Testis (tissue), 3 donors: ENCODE measurements around the gene ZFC3H1. TPM values are rescaled to one million over a fixed set of nuclear protein-coding genes. Genes with fewer than 3 reads are reported as not detected.

Experiments used
- DNase-seq: peaks from one replicate; pipeline ENCODE4 v3.0.0-alpha.2; 2019
- H3K27ac ChIP-seq, 2 donors: fragments of 200-600 bp; sonication (generic); one replicate each; pipeline ENCODE4 v1.5.1; 2019
- H3K27me3 ChIP-seq: fragments of 200-600 bp; sonication (generic); one replicate; pipeline ENCODE4 v1.5.1; 2019
- H3K36me3 ChIP-seq: fragments of 200-600 bp; sonication (generic); one replicate; pipeline ENCODE4 v1.5.1; 2017; ENCODE audit warnings: low read depth; ENCODE audit errors: missing control alignments
- H3K4me1 ChIP-seq: fragments of 200-600 bp; sonication (generic); one replicate; pipeline ENCODE4 v1.5.1; 2019
- H3K4me3 ChIP-seq, 2 donors: fragments of 200-600 bp; sonication (generic); one replicate each; pipeline ENCODE4 v1.5.1; 2017 to 2019
- H3K9me3 ChIP-seq: fragments of 200-600 bp; sonication (generic); one replicate; pipeline ENCODE4 v1.5.1; 2017
- POLR2A ChIP-seq: fragments of 450-650 bp; IDR thresholded peaks from one replicate; pipeline ENCODE4 v1.6.1; 2017; ENCODE audit warnings: antibody characterized with exemption, mild to moderate bottlenecking, moderate library complexity
- WGBS, 2 donors: methylation state at CpG; one replicate each; pipeline ENCODE4 v1.1.5; 2018; 5-methylcytosine and 5-hydroxymethylcytosine counted together
- intact Hi-C: fragments of 100-400 bp; cut with DNase I; formaldehyde crosslinking; loops from one replicate; pipeline ENCODE4 v1.15.1; 2023; ENCODE audit warnings: low total_unique reads
- polyA plus RNA-seq: library from polyadenylated mRNA; stranded (reverse); fragments of 350-450 nt; fragmentation: Illumina TruSeq; extraction: RNeasy Lipid Tissue Mini Kit (QIAGEN cat#74804); gene quantifications from one replicate; pipeline ENCODE4 v1.2.3, GENCODE V29; 2014; ENCODE audit warnings: low read depth, low replicate concordance; ENCODE audit not compliant: insufficient read depth
- total RNA-seq, 2 donors: library from RNA; depleted of rRNA; stranded (reverse); fragments of >200 nt; gene quantifications; one replicate each; pipeline ENCODE4 v1.2.3, GENCODE V29; 2016
- TF ChIP-seq, protein P1 (sequence below), 3 experiments: fragments of 450-650 bp in 2 of 3; fragments of 200-600 bp in 1 of 3; sonication (generic) in 1 of 3; IDR thresholded peaks; one replicate each; pipeline ENCODE4 v1.5.1; 2016 to 2019; ENCODE audit warnings: antibody characterized with exemption in 3 of 3, mild to moderate bottlenecking in 2 of 3, moderate library complexity in 1 of 3

Gene ZFC3H1
- total and polyA plus RNA-seq, 3 donors from 2014 or later = 24.1 to 144 (median 83.7) TPM

DNA sequence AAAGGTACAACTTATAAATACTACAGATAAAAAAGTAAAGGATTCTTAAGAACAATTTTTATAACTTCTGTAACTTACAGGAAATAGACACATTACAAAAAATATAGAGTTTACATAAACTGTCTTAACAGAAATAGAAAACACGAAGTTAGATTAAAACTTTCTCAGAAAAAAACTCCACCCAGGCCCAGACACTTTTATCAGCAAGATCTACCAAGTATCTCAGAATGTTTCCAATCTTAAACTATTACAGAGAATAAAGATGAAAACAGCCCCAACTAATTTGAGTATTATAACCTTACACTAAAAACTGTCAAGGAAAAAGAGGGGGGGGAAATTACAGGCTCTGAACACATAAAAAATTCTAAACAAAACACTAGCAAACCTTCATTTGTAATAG is 8.2 kb downstream of the ZFC3H1 start:
- 71 to 72% methylated on average over 1 of the region's 1 CpG for WGBS, 2 donors
- no peak overlapping the region for H3K27ac ChIP-seq
- H3K4me1 ChIP-seq = no peaks in the 10 kb centered on the region
- H3K36me3 ChIP-seq = no peaks in the 10 kb centered on the region
- intact Hi-C loops = no loop called here
- H3K27me3 ChIP-seq = no peaks in the 10 kb centered on the region
- H3K9me3 ChIP-seq = no peaks in the 10 kb centered on the region
- no peak for TF ChIP-seq POLR2A
- TF ChIP-seq, protein P1, sequence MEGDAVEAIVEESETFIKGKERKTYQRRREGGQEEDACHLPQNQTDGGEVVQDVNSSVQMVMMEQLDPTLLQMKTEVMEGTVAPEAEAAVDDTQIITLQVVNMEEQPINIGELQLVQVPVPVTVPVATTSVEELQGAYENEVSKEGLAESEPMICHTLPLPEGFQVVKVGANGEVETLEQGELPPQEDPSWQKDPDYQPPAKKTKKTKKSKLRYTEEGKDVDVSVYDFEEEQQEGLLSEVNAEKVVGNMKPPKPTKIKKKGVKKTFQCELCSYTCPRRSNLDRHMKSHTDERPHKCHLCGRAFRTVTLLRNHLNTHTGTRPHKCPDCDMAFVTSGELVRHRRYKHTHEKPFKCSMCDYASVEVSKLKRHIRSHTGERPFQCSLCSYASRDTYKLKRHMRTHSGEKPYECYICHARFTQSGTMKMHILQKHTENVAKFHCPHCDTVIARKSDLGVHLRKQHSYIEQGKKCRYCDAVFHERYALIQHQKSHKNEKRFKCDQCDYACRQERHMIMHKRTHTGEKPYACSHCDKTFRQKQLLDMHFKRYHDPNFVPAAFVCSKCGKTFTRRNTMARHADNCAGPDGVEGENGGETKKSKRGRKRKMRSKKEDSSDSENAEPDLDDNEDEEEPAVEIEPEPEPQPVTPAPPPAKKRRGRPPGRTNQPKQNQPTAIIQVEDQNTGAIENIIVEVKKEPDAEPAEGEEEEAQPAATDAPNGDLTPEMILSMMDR (IDR thresholded peaks at IDR 0.05) = no peak
- no peak overlapping the region for H3K4me3 ChIP-seq
- DNase-seq = no peak

DNA sequence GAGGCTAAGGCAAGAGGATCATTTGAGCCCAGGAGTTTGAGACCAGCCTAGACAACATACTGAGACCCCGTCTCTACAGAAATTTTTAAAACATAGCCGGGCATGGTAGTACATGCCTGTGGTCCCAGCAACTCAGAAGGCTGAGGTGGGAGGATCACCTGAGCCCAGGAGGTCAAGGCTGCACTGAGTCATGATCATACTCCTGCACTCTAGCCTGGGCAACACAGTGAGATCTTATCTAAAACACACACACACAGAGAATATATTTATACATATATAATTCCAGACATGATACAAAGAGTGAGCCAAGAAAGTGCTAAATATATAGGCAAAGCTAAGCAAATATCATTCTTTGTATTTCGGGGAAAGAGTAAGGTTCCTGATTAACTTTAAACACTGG is 9.4 kb downstream of the ZFC3H1 start:
- no peak for TF ChIP-seq POLR2A
- TF ChIP-seq, protein P1 (IDR thresholded peaks at IDR 0.05) = no peak
- H3K27me3 ChIP-seq = no peaks in the 10 kb centered on the region
- DNase-seq = no peak
- no peak overlapping the region for H3K4me3 ChIP-seq
- intact Hi-C loops = no loop called here
- no peaks in the 10 kb centered on the region for H3K36me3 ChIP-seq
- H3K4me1 ChIP-seq = no peaks in the 10 kb centered on the region
- H3K27ac ChIP-seq = no peak overlapping the region
- H3K9me3 ChIP-seq = no peaks in the 10 kb centered on the region
- WGBS, 2 donors = 64 to 79% methylated on average over 3 of the region's 3 CpGs

DNA sequence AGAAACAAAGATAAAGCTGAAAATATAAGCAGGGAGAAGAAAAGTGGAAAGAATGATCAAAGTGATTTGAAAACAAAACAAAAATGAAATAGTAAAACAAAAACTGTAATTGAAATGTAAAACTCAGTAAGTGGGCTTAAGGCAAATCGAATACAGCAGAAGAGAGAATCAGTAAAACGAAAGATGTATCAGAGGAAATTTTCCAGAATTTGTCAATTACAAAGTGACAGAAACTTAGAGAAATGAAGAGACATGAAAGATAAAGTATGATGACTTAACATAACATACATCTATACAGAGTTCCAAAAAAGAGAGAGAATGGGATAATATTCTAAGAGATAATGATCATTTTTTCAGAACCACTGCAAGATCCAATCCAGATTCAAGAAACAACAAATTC is 10.5 kb downstream of the ZFC3H1 start:
- no peak for TF ChIP-seq POLR2A
- TF ChIP-seq, protein P1 (IDR thresholded peaks at IDR 0.05) = no peak
- no peak overlapping the region for H3K4me3 ChIP-seq
- H3K27me3 ChIP-seq = no peaks in the 10 kb centered on the region
- WGBS, 2 donors = 94 to 100% methylated on average over 2 of the region's 2 CpGs
- intact Hi-C loops = no loop called here
- H3K36me3 ChIP-seq = no peaks in the 10 kb centered on the region
- H3K27ac ChIP-seq = no peak overlapping the region
- H3K9me3 ChIP-seq = no peaks in the 10 kb centered on the region
- DNase-seq = no peak
- no peaks in the 10 kb centered on the region for H3K4me1 ChIP-seq

DNA sequence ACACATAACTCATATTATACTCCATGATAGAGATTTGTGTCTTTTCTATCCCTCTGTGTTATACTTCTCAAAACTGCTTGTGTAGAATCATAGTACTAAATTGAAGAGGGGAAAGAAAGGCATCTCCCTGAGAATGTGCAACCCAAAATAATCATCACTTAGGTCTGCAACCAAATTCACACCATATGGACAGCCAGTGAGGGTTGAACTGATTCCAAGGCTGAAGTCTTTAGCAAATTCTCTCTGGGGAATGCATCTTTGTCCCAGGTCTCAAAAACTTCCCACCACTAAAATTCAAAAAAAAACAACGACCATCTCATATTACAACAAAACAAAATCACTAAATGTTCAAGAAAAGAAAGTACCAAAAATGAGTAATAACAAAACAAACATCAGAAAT is 11.0 kb downstream of the ZFC3H1 start:
- DNase-seq = no peak
- WGBS, 2 donors = 81 to 100% methylated on average over 1 of the region's 1 CpG
- intact Hi-C loops = no loop called here
- no peaks in the 10 kb centered on the region for H3K36me3 ChIP-seq
- H3K27me3 ChIP-seq = no peaks in the 10 kb centered on the region
- TF ChIP-seq, protein P1 (IDR thresholded peaks at IDR 0.05) = no peak
- TF ChIP-seq POLR2A = no peak
- no peak overlapping the region for H3K4me3 ChIP-seq
- H3K27ac ChIP-seq = no peak overlapping the region
- H3K9me3 ChIP-seq = no peaks in the 10 kb centered on the region
- H3K4me1 ChIP-seq = no peaks in the 10 kb centered on the region

DNA sequence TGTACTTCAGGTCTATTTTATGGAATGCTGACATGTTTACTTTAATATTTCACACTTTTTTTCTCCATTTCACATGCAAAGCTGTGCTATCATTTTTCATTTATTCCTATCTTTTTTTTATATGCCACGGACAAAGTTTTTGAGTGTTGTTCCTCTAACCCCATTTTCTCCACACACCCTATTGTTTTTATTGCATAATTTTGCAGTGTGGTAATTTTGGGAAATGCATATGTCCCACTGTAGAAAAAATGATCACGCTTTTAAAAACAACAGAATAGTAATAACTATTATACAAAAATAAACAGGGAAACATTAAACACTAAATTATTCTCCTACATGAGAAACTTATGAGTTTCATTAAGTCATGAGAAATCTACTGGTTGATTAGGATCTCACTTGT is 14.2 kb downstream of the ZFC3H1 start:
- Histone ChIP-seq H3K27ac (no peak overlapping the region), H3K4me1 (no peaks in the 10 kb centered on the region), H3K4me3 (no peak overlapping the region), H3K36me3 (no peaks in the 10 kb centered on the region), H3K9me3 (no peaks in the 10 kb centered on the region), H3K27me3 (no peaks in the 10 kb centered on the region)
- intact Hi-C loops = no loop called here
- TF ChIP-seq POLR2A = no peak
- TF ChIP-seq, protein P1 (IDR thresholded peaks at IDR 0.05) = no peak
- 92 to 96% methylated on average over 2 of the region's 2 CpGs for WGBS, 2 donors
- no peak for DNase-seq
